ENCODE results near the gene GJA3.

Gene GJA3

DNA sequence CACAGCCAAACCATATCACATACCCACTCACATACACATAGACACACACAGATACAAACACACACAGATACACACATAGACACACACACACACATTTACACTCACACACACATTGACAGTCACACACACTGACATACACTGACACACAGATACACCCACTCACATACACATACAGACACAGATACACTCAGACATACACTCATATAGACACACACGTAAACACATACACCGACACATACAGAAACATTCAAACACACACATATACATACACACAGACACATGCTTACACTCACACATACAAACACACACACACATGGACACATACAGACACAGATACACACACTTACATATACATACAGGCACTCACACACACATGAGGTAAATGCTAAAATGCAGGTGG lies 30.2 kb downstream of the GJA3 start:
- Mint-ChIP-seq H3K27me3 (ENCODE audit: low read depth, poor library complexity) (peaks cover 19% of the 10 kb centered on the region), H3K27ac (no peak overlapping the region), H3K4me1 (no peaks in the 10 kb centered on the region), H3K9me3 (no peaks in the 10 kb centered on the region), H3K4me3 (no peak overlapping the region), H3K36me3 (ENCODE audit: low read depth) (no peaks in the 10 kb centered on the region)
- TF ChIP-seq, protein P1, sequence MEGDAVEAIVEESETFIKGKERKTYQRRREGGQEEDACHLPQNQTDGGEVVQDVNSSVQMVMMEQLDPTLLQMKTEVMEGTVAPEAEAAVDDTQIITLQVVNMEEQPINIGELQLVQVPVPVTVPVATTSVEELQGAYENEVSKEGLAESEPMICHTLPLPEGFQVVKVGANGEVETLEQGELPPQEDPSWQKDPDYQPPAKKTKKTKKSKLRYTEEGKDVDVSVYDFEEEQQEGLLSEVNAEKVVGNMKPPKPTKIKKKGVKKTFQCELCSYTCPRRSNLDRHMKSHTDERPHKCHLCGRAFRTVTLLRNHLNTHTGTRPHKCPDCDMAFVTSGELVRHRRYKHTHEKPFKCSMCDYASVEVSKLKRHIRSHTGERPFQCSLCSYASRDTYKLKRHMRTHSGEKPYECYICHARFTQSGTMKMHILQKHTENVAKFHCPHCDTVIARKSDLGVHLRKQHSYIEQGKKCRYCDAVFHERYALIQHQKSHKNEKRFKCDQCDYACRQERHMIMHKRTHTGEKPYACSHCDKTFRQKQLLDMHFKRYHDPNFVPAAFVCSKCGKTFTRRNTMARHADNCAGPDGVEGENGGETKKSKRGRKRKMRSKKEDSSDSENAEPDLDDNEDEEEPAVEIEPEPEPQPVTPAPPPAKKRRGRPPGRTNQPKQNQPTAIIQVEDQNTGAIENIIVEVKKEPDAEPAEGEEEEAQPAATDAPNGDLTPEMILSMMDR (IDR thresholded peaks at IDR 0.05), result no peak
- no peak for DNase-seq

DNA sequence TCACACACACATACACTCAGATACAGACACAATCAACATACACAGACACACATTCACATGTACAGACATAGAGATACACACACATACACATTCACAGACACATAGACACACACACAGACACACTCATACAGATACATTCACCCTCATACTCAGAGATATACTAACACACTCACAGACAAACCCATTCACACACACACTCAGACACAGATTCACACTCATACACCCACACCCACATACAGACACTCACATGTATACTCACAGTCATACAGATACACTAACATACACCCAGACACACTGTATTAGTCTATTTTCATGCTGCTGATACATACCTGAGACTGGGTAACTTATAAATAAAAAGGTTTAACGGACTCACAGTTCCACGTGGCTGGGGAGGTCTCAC lies 30.8 kb downstream of the GJA3 start:
- Mint-ChIP-seq H3K4me3 (no peak overlapping the region), H3K9me3 (no peaks in the 10 kb centered on the region), H3K27ac (no peak overlapping the region), H3K36me3 (ENCODE audit: low read depth) (no peaks in the 10 kb centered on the region), H3K4me1 (no peaks in the 10 kb centered on the region), H3K27me3 (ENCODE audit: low read depth, poor library complexity) (peaks cover 22% of the 10 kb centered on the region)
- TF ChIP-seq, protein P1 (IDR thresholded peaks at IDR 0.05), result no peak
- DNase-seq, result no peak

DNA sequence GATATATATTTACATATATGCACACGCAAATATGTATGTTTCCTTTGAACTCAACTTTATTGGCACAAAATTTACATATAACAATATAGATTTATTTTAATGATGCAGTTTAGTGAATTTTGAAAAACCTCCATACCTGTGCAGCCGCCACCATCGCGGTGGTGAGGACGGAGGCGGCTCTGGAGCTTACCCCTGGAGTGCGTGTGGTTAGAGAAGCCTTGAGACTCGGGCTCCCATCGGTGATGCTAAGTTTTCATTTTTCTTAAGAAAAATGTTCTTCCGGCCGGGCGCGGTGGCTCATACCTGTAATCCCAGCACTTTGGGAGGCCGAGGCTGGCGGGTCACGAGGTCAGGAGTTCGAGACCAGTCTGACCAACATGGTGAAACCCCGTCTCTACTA lies 31.8 kb downstream of the GJA3 start:
- H3K9me3 Mint-ChIP-seq, result no peaks in the 10 kb centered on the region
- H3K36me3 Mint-ChIP-seq (ENCODE audit: low read depth), result no peaks in the 10 kb centered on the region
- no peak overlapping the region for H3K27ac Mint-ChIP-seq
- H3K27me3 Mint-ChIP-seq (ENCODE audit: low read depth, poor library complexity), result peaks cover 24% of the 10 kb centered on the region
- TF ChIP-seq, protein P1 (IDR thresholded peaks at IDR 0.05), result no peak
- DNase-seq, result no peak
- peak overlapping the region; percentile 67 for H3K4me3 Mint-ChIP-seq
- H3K4me1 Mint-ChIP-seq, result no peaks in the 10 kb centered on the region

DNA sequence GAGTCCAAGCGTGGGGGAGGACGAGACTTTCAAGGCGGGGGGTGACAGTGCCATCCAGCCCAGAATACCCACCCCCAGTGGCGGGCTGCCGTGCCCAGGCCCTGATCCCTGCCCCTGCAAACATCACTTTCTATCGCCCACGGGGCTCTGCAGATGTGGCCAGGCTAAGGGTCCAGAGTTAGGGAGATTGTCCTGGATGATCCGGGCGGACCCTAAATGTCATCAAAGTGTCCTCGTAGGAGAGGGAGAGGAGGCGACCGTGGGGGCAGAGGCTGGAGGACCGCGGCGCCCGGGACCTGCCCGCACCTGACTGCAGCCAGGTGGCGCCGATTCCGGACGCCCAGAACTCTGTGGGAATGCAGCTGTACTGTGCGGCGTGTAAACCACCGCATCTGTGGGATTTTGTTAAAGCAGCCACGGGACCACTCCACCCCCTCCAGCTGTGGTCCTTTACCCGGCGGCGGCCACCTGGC lies 32.4 kb downstream of the GJA3 start:
- H3K27me3 Mint-ChIP-seq (ENCODE audit: low read depth, poor library complexity), result peaks cover 28% of the 10 kb centered on the region
- peak overlapping the region; percentile 67 for H3K4me3 Mint-ChIP-seq
- peak; percentile 21 for DNase-seq
- H3K9me3 Mint-ChIP-seq, result no peaks in the 10 kb centered on the region
- TF ChIP-seq, protein P1 (IDR thresholded peaks at IDR 0.05), result no peak
- H3K4me1 Mint-ChIP-seq, result no peaks in the 10 kb centered on the region
- H3K36me3 Mint-ChIP-seq (ENCODE audit: low read depth), result no peaks in the 10 kb centered on the region
- no peak overlapping the region for H3K27ac Mint-ChIP-seq

DNA sequence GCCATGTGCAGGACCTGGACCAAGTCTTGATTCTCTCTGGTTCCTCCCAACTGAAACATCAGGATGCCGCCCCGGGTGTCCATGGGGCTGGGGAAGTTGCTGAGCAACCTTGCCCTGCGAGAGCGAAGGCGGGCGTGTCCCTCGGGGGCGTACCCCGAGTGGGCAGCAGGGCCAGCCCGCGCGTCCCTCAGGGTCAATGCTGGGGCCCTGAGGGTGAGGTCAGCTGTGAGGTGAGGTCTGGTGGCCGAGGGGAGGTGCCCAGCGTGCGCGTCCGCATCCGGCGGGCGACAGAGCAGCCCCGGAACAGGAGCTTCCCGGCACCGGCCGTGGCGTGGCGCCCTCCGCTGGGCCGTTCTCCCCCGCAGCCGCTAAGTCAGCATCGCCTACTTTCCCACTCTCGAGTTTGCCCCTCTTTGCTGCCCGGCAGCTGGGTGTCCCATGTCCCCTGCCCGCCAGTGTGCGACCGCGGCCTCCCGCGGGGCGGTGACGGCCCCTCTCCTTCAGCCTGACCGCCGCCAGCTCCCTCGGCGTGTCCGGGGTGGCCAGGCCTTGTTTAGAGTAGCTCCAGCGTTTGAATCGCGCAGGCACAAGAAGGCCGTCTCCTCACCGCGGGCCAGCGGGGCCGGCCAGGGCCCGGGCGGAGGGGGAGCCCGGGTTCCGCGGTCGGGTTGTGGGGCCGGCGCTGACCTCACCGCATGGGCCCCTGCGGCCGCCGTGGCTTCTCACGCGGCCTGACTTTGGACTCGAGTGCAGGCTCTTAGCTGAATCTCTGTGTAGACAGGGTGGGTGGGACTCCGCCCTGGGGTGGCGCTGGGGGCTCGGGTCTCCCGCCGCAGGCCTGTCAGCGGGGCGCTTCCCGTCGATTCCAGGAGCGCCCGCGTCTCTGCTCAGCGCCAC lies 33.0 kb downstream of the GJA3 start:
- peak; percentile 68 for DNase-seq
- Mint-ChIP-seq H3K27me3 (ENCODE audit: low read depth, poor library complexity) (peaks cover 30% of the 10 kb centered on the region), H3K9me3 (no peaks in the 10 kb centered on the region), H3K27ac (no peak overlapping the region), H3K4me1 (no peaks in the 10 kb centered on the region), H3K4me3 (peak overlapping the region; percentile 67), H3K36me3 (ENCODE audit: low read depth) (no peaks in the 10 kb centered on the region)
- TF ChIP-seq, protein P1 (IDR thresholded peaks at IDR 0.05), result peak; percentile 9

DNA sequence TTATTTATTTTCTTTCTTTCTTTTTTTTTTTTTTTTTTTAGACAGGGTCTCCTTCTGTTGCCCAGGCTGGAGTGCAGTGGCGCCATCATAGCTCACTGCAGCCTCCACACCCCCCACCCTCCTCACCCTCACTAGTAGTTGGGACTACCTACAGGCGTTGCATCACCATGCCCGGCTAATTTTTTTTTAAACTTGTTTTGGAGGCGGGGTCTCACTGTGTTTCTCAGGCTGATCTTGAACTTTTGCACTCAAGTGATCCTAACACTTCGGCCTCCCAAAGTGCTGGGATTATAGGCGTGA lies 33.6 kb downstream of the GJA3 start:
- H3K4me3 Mint-ChIP-seq, result peak overlapping the region; percentile 64
- no peak overlapping the region for H3K27ac Mint-ChIP-seq
- TF ChIP-seq, protein P1 (IDR thresholded peaks at IDR 0.05), result no peak
- DNase-seq, result no peak
- H3K4me1 Mint-ChIP-seq, result no peaks in the 10 kb centered on the region
- H3K36me3 Mint-ChIP-seq (ENCODE audit: low read depth), result no peaks in the 10 kb centered on the region
- H3K9me3 Mint-ChIP-seq, result no peaks in the 10 kb centered on the region
- H3K27me3 Mint-ChIP-seq (ENCODE audit: low read depth, poor library complexity), result peaks cover 30% of the 10 kb centered on the region
